Thyroid gland (tissue), 4 donors: ENCODE data around the gene ZNF154. TPM values are rescaled to one million over a fixed set of nuclear protein-coding genes. Genes with fewer than 3 reads are reported as not detected.

Source experiments
- DNase-seq, 2 donors: peaks; one replicate each; pipeline ENCODE4 v3.0.0-alpha.2; 2019
- H3K27ac ChIP-seq, 3 donors: fragments of 200-600 bp; sonication (generic); 1 replicate in 2 of 3; 2 replicates in 1 of 3; pipeline ENCODE4 v1.5.1; 2016 to 2019; ENCODE audit warnings: mild to moderate bottlenecking in 1 of 3, moderate library complexity in 1 of 3
- H3K27me3 ChIP-seq: fragments of 200-600 bp; sonication (generic); one replicate; pipeline ENCODE4 v1.5.1; 2019
- H3K36me3 ChIP-seq, 2 donors: fragments of 200-600 bp; sonication (generic); one replicate each; pipeline ENCODE4 v1.5.1; 2016 to 2019
- H3K4me1 ChIP-seq, 2 donors: fragments of 200-600 bp; sonication (generic); one replicate each; pipeline ENCODE4 v1.5.1; 2017 to 2019
- H3K4me3 ChIP-seq, 3 donors: fragments of 200-600 bp; sonication (generic); replicated peaks in 1 of 3; 1 replicate in 2 of 3; 2 replicates in 1 of 3; pipeline ENCODE4 v1.5.1; 2016; ENCODE audit warnings: mild to moderate bottlenecking in 1 of 3
- H3K9me3 ChIP-seq: fragments of 200-600 bp; sonication (generic); one replicate; pipeline ENCODE4 v1.5.1; 2017
- CTCF ChIP-seq, 6 experiments: fragments of 200-600 bp in 3 of 6; fragments of 450-650 bp in 3 of 6; sonication (generic) in 3 of 6; IDR thresholded peaks; one replicate each; pipeline ENCODE4 v1.5.1; 2016 to 2019; ENCODE audit warnings: antibody characterized with exemption in 6 of 6, mild to moderate bottlenecking in 2 of 6, inconsistent platforms in 1 of 6, moderate library complexity in 1 of 6
- POLR2A ChIP-seq, 2 donors: fragments of 450-650 bp; IDR thresholded peaks; one replicate each; pipeline ENCODE4 v1.6.1; 2017; ENCODE audit warnings: antibody characterized with exemption in 2 of 2, mild to moderate bottlenecking in 2 of 2, moderate library complexity in 1 of 2
- WGBS, 2 donors: methylation state at CpG; one replicate each; pipeline ENCODE4 v1.1.5; 2017; 5-methylcytosine and 5-hydroxymethylcytosine counted together
- intact Hi-C: fragments of 100-400 bp; cut with DNase I; formaldehyde crosslinking; loops from one replicate; pipeline ENCODE4 v1.15.1; 2023
- total RNA-seq, 4 donors: library from RNA; depleted of rRNA; stranded (reverse); fragments of >200 nt; gene quantifications; one replicate each; pipeline ENCODE4 v1.2.3, GENCODE V29; 2016

Gene ZNF154
- total RNA-seq, 4 donors from 2014 or later, result 15.6 to 25.8 (median 18.2) TPM

GRCh38 chr19:57686727-57687126, 22.3 kb downstream of the ZNF154 start:
- intact Hi-C loops, result no loop called here
- peaks cover 13 to 14% of the 10 kb centered on the region in 2 donors for H3K36me3 ChIP-seq
- H3K27ac ChIP-seq, result no peak overlapping the region
- WGBS, 2 donors, result 96 to 100% methylated on average over 3 of the region's 3 CpGs
- no peak overlapping the region for H3K4me3 ChIP-seq
- TF ChIP-seq POLR2A (IDR thresholded peaks at IDR 0.05), result no peak
- no peak for TF ChIP-seq CTCF (IDR thresholded peaks at IDR 0.05)
- no peak for DNase-seq
- H3K4me1 ChIP-seq, result peaks cover 14 to 15% of the 10 kb centered on the region in 2 donors
- no peaks in the 10 kb centered on the region for H3K27me3 ChIP-seq
- no peaks in the 10 kb centered on the region for H3K9me3 ChIP-seq

- WGBS, 2 donors, result 0 to 1% methylated on average over 9 to 19 of the region's 19 CpGs
- TF ChIP-seq POLR2A (IDR thresholded peaks at IDR 0.05) (no peak), CTCF (IDR thresholded peaks at IDR 0.05) (no peak)
Measured at GRCh38 chr19:57682226-57682766, 26.7 kb downstream of the ZNF154 start.

GRCh38 chr19:57675881-57676280, 33.1 kb downstream of the ZNF154 start:
- no peaks in the 10 kb centered on the region for H3K27me3 ChIP-seq
- no peaks in the 10 kb centered on the region for H3K36me3 ChIP-seq
- H3K4me1 ChIP-seq, result no peaks in the 10 kb centered on the region
- no peaks in the 10 kb centered on the region for H3K9me3 ChIP-seq
- no peak overlapping the region for H3K27ac ChIP-seq
- no peak for DNase-seq
- H3K4me3 ChIP-seq, result no peak overlapping the region
- intact Hi-C loops, result no loop called here
- no peak for TF ChIP-seq CTCF (IDR thresholded peaks at IDR 0.05)
- no peak for TF ChIP-seq POLR2A (IDR thresholded peaks at IDR 0.05)
- 61 to 81% methylated on average over 2 of the region's 2 CpGs for WGBS, 2 donors

More at GRCh38 chr19:57682226-57682766, 26.7 kb downstream of the ZNF154 start:
- Histone ChIP-seq H3K27ac (no peak overlapping the region), H3K36me3 (peaks cover 13 to 14% of the 10 kb centered on the region in 2 donors), H3K9me3 (no peaks in the 10 kb centered on the region), H3K27me3 (no peaks in the 10 kb centered on the region), H3K4me1 (peaks cover 14 to 15% of the 10 kb centered on the region in 2 donors), H3K4me3 (peak overlapping the region; percentile 87 to 100 (median 96))
- DNase-seq, result no peak
- intact Hi-C loops, result no loop called here

- no peaks in the 10 kb centered on the region for H3K27me3 ChIP-seq
- H3K4me1 ChIP-seq, result no peaks in the 10 kb centered on the region
- TF ChIP-seq CTCF (IDR thresholded peaks at IDR 0.05), result no peak
- TF ChIP-seq POLR2A (IDR thresholded peaks at IDR 0.05), result no peak
- intact Hi-C loops, result no loop called here
- H3K9me3 ChIP-seq, result no peaks in the 10 kb centered on the region
- no peak overlapping the region for H3K4me3 ChIP-seq
- 71% methylated on average over 4 of the region's 4 CpGs for WGBS, 2 donors
- H3K36me3 ChIP-seq, result no peaks in the 10 kb centered on the region
- no peak overlapping the region for H3K27ac ChIP-seq
- no peak for DNase-seq
Measured at GRCh38 chr19:57672466-57672865, 36.5 kb downstream of the ZNF154 start.

GRCh38 chr19:57671124-57671895, 37.7 kb downstream of the ZNF154 start:
- no peaks in the 10 kb centered on the region for H3K27me3 ChIP-seq
- no peak overlapping the region for H3K4me3 ChIP-seq
- intact Hi-C loops, result no loop called here
- WGBS, 2 donors, result 66 to 70% methylated on average over 7 of the region's 7 CpGs
- no peaks in the 10 kb centered on the region for H3K36me3 ChIP-seq
- H3K9me3 ChIP-seq, result no peaks in the 10 kb centered on the region
- DNase-seq, result no peak
- no peaks in the 10 kb centered on the region for H3K4me1 ChIP-seq
- no peak overlapping the region for H3K27ac ChIP-seq
- no peak for TF ChIP-seq POLR2A (IDR thresholded peaks at IDR 0.05)
- TF ChIP-seq CTCF (IDR thresholded peaks at IDR 0.05), result no peak
